Measurements from ENCODE around the gene DCT.

The DCT gene

GRCh38 chr13:94390881-94391280 lies 88.6 kb downstream of the DCT start:
- no peak for DNase-seq

DNA sequence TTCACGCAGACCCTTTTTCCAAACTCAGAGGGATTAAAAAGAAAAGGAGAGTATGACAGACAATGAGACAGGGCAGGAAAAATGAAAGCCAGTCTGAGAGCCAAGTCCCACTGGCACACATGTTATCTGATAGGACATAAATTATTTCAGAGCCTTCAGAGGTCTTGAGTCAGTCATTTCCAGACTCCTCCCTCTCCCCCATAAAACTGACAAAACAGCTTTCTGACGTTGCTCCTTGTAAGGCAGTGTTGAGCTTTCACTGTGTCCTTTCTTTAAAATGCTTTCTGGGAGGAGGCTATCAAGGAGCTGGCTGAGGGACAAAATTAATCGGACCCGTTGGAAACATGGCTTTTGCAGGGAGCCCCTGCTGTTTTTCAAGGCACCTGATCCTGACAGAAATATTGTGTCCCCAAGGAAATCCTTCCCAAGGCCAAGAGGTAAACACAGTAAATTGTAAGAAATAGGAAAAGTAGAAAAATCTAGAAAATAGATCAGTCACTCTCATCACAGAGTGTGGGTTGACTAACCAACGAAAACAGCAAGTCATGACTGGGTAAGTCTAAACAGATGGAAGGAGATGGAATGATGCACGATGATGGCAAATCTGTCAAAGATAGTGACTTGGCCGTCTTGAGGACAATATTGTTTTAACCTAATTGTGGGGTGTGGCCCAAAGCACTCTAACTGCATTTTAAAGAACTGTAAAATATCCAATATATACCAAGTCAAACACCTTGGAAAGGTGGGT lies 89.7 kb downstream of the DCT start:
- DNase-seq: no peak

- no peak for DNase-seq
Observed at GRCh38 chr13:94387047-94387446, 92.4 kb downstream of the DCT start.

All from RPMI8226 (cell line).